Activated CD8-positive, alpha-beta memory T cell treated with anti-CD3 and anti-CD28 coated beads for 48 hours (primary cell): ENCODE data around the gene GSTCD.

ENCODE experiments used
- DNase-seq, 3 experiments: peaks; one replicate each; pipeline ENCODE4 v3.0.0-alpha.2; 2020; ENCODE audit warnings: low read depth in 2 of 3, low spot score in 2 of 3

The GSTCD gene

GRCh38 chr4:105875233-105875632 lies 166.6 kb downstream of the GSTCD start:
- no peak for DNase-seq

GRCh38 chr4:105878668-105879067 lies 170.1 kb downstream of the GSTCD start:
- no peak for DNase-seq

GRCh38 chr4:105887508-105887907 lies 178.9 kb downstream of the GSTCD start:
- no peak for DNase-seq

GRCh38 chr4:105894660-105895582 lies 186.3 kb downstream of the GSTCD start, which contains the start of gene NPNT:
Gene NPNT, plus strand, starts transcription at chr4:105895471. Its CDS starts 182 bp downstream, at chr4:105895653.
- no peak for DNase-seq

GRCh38 chr4:105895583-105896460 lies 187.2 kb downstream of the GSTCD start:
- DNase-seq: peak in 2 of 3 experiments; percentile 7 to 16

GRCh38 chr4:105896461-105896942 lies 187.9 kb downstream of the GSTCD start:
- no peak for DNase-seq
